Muscle layer of duodenum (tissue), 2 donors: ENCODE data around the gene RCAN3.
"Not testable (repeated sequence)": the region's sequence is repeated elsewhere in the genome, so short reads cannot be mapped to it uniquely, and the experiment has no call there.

Experiments
- H3K27ac ChIP-seq: one replicate; pipeline ENCODE4 v1.7.0; 2013; ENCODE audit warnings: mild to moderate bottlenecking, low read length
- H3K27me3 ChIP-seq: one replicate; pipeline ENCODE4 v1.7.0; 2013; ENCODE audit warnings: low read depth, mild to moderate bottlenecking, control low read depth, low read length
- H3K36me3 ChIP-seq, 2 donors: one replicate each; pipeline ENCODE4 v1.7.0; 2013; ENCODE audit warnings: low read length in 2 of 2, control low read depth in 1 of 2, mild to moderate bottlenecking in 1 of 2; ENCODE audit not compliant: insufficient read depth in 2 of 2, control insufficient read depth in 1 of 2
- H3K4me1 ChIP-seq, 2 donors: one replicate each; pipeline ENCODE4 v1.7.0; 2013; ENCODE audit warnings: low read length in 2 of 2, mild to moderate bottlenecking in 2 of 2, control low read depth in 1 of 2, moderate library complexity in 1 of 2; ENCODE audit not compliant: insufficient read depth in 2 of 2, control insufficient read depth in 1 of 2
- H3K4me3 ChIP-seq, 2 donors: one replicate each; pipeline ENCODE4 v1.7.0; 2013; ENCODE audit warnings: low read length in 2 of 2, low read depth in 1 of 2, mild to moderate bottlenecking in 1 of 2
- H3K9me3 ChIP-seq, 2 donors: one replicate each; pipeline ENCODE4 v1.7.0; 2013; ENCODE audit warnings: low read length in 2 of 2, control low read depth in 1 of 2, mild to moderate bottlenecking in 1 of 2; ENCODE audit not compliant: control insufficient read depth in 1 of 2
- donor health status: healthy.

The RCAN3 gene

DNA sequence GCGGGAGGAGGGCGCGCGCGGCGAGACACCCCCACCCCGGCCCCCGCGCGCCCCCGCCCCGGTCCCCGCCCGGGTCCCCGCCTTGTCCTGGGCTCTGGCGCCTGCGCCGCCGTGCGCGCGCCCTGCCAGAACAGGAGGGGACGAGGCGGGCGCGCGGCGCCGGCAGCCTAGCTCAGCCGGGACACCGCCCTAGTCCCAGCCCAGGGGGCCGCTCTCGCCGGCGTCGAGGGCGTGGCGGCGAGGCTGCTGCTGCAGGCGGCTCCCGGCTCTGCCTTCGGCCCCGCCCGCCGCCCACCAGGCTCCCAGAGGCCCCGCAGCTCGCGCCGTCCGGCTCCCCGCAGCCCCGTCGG lies at the start of gene RCAN3:
Gene RCAN3 (plus strand): TSS at position 128 of the 350 bp plus-strand sequence. CDS start 11,537 bp downstream, outside the sequence.
- peaks cover 0 to 5% of the 10 kb centered on the region in 2 donors for H3K4me1 ChIP-seq
- H3K27me3 ChIP-seq: no peaks in the 10 kb centered on the region
- no peaks in the 10 kb centered on the region for H3K36me3 ChIP-seq
- H3K4me3 ChIP-seq: peak within 1 kb of the TSS; percentile 61 to 77
- no peaks in the 10 kb centered on the region for H3K9me3 ChIP-seq
- peak within 1 kb of the TSS; percentile 67 for H3K27ac ChIP-seq

- Histone ChIP-seq H3K4me3 (no peak overlapping the region), H3K27ac (no peak overlapping the region), H3K4me1 (no peaks in the 10 kb centered on the region), H3K36me3 (peaks cover 36 to 72% of the 10 kb centered on the region in 2 donors), H3K27me3 (no peaks in the 10 kb centered on the region), H3K9me3 (no peaks in the 10 kb centered on the region)
Measured at GRCh38 chr1:24452922-24453485, 49.6 kb upstream of the RCAN3 start.

GRCh38 chr1:24454673-24455072 lies 48.0 kb upstream of the RCAN3 start:
- Histone ChIP-seq H3K27ac (no peak overlapping the region), H3K4me3 (no peak overlapping the region), H3K36me3 (peaks cover 38 to 81% of the 10 kb centered on the region in 2 donors), H3K4me1 (no peaks in the 10 kb centered on the region), H3K9me3 (no peaks in the 10 kb centered on the region), H3K27me3 (no peaks in the 10 kb centered on the region)

- Histone ChIP-seq H3K36me3 (peaks cover 39 to 86% of the 10 kb centered on the region in 2 donors), H3K27ac (no peak overlapping the region), H3K27me3 (no peaks in the 10 kb centered on the region), H3K9me3 (no peaks in the 10 kb centered on the region), H3K4me3 (no peak overlapping the region), H3K4me1 (no peaks in the 10 kb centered on the region)
Measured at GRCh38 chr1:24455272-24455671, 47.4 kb upstream of the RCAN3 start.

DNA sequence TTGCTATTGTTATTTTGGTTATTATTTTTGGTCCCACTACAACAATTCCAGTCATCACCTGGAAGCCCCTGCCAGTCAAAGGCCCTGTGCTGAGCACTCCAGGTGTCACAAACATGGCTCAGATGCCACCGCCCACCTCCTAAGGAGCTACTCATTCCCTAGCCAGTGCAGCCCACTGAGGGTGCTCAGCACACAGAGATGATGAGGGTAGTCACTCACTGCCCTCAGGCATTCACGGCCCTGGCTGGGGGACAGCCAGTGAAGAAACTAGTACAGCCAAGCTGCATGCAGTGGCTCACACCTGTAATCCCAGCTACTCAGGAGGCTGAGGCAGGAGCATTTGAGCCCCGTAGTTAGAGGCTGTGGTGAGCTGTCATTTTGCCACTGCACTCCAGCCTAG lies 44.8 kb upstream of the RCAN3 start:
- Histone ChIP-seq H3K27ac (no peak overlapping the region), H3K27me3 (no peaks in the 10 kb centered on the region), H3K4me1 (no peaks in the 10 kb centered on the region), H3K4me3 (no peak overlapping the region), H3K9me3 (no peaks in the 10 kb centered on the region), H3K36me3 (peaks cover 35 to 75% of the 10 kb centered on the region in 2 donors)

DNA sequence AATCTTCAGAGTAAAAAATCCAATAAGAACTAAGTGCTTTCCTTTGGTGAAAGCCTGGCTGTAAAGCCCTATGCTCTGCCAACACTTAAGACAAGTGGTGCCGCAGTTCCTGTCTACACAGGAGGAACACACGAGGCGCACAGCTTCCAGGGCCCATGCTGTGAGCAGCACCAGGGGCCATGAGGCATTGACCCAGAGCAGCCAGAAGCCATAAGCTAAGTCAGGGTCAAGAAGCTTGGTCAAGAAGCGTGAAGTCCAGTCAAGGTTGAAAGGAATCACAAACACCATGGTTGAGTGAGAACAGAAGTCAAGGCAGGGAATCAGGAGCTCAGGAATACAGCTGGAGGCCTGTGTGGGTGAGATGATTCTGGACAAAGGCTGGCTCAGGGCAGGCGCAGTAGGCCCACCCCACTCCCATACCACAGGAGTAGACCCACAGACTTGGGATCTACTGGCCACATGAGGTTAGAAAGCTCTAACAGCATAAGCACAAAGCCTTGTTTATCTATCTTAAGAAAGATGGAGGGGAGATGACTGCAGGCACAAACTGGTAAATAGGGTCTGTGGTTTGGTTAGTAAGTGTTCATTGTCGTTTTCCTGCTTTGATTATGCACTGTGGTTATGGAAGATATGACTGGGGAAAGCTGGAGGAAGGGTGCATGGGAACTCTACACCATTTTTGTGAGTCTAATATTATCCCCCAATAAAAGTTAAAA lies 42.9 kb upstream of the RCAN3 start:
- Histone ChIP-seq H3K4me1 (no peaks in the 10 kb centered on the region), H3K4me3 (no peak overlapping the region), H3K9me3 (no peaks in the 10 kb centered on the region), H3K27ac (no peak overlapping the region), H3K36me3 (peaks cover 41 to 71% of the 10 kb centered on the region in 2 donors), H3K27me3 (no peaks in the 10 kb centered on the region)

DNA sequence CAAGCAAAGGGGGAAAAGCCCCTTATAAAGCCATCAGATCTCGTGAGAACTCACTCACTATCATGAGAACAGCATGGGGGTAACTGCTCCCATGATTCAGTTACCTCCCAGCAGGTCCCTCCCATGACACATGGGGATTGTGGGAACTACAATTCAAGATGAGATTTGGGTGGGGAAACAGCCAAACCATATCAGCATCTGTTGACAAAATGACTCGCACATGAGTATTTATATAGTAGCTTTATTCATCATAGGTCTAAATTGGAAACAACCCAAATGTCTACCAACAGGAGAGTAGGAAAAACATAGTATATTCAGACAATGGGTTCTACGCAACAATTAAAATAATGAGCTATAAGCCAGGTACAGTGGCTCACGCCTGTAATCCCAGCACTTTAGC lies 40.5 kb upstream of the RCAN3 start:
- H3K4me3 ChIP-seq, H3K27me3 ChIP-seq, H3K4me1 ChIP-seq, H3K27ac ChIP-seq, H3K9me3 ChIP-seq: not testable (repeated sequence)
- H3K36me3 ChIP-seq: peaks cover 39 to 68% of the 10 kb centered on the region in 2 donors

DNA sequence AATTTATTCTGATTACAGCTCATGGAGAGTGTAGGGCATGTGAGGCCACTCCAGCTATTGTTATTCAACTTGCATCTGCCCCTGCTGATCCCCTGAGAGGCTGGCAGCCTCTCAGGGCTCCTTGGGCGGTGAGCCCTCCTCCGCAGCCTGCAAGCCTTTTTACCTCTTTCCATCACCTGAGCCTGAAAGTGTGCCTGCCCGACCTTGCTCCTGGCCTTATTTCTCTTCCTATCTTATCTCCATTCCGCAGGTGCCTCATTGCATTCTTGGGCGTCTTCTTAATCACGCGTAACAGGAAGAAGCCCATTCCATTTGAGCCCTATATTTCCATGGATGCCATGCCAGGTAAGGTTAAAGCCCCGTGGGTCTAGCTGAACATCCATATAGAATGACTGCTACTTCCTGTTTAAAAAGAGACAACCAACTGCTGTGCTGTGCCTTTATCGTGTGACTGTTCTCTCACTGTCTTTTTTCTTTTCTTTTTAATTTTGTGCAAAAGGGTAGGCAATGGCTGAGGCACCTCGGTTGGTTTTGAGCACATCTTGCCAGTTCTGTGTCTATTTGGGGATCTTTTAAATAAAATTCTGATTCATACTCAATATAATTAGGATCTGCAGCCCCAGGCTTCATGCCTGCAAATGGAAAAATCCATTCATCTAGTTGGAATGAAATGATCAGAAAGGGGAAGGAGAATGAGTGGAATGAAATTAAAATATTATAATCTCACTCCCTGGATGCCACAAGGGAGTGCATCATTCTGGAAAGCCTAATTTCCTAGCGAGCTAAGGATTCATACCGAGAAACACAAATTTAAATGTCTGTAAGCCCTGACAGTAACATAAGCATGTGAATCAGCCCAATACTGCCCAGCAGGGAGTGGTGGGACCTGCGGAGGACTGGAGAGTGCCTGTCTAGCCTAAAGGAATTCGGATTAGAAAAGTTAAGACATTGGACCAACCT lies 38.6 kb upstream of the RCAN3 start:
- no peaks in the 10 kb centered on the region for H3K9me3 ChIP-seq
- H3K36me3 ChIP-seq: peaks cover 22 to 59% of the 10 kb centered on the region in 2 donors
- no peaks in the 10 kb centered on the region for H3K4me1 ChIP-seq
- no peaks in the 10 kb centered on the region for H3K27me3 ChIP-seq
- no peak overlapping the region for H3K27ac ChIP-seq
- no peak overlapping the region for H3K4me3 ChIP-seq

DNA sequence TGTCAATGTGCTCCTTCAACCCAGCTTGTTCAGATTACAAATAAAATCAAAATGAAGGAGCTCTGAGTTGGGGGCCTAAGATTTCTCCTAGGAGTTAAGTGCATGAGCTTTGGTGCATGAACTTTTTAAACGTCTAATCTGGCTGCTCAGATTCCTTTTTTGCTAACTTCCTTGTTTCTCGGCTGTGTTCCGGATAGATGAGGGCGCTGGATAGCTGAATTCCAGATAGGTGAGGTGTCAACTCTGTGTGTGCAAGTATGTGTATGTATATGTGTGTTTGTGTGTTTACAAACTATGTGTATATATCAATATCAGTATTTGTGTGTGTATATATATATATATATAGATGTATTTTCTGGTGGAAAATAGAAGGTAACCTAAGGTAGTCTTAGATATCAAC lies 37.5 kb upstream of the RCAN3 start:
- Histone ChIP-seq H3K27me3 (no peaks in the 10 kb centered on the region), H3K27ac (no peak overlapping the region), H3K9me3 (no peaks in the 10 kb centered on the region), H3K36me3 (peaks cover 20 to 59% of the 10 kb centered on the region in 2 donors), H3K4me3 (no peak overlapping the region), H3K4me1 (no peaks in the 10 kb centered on the region)

DNA sequence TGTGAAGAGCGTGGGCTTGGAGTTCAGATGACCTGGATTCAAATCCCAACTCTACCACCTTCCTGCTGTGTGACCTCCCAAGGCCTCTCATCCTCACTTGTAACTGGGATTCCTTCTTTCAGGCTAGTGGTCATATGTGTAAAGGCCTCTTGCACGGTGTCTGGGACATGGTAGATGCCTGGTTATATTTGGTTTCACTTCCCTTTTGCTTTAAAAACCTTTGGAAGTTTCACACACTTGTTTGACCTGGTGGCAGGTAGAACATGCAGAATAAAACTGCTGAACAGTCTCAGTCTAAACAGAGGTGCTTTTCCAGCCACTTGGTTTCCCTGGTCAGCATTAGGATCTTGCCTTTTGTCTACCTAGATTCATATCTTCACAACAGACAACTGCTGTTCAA lies 37.0 kb upstream of the RCAN3 start:
- Histone ChIP-seq H3K4me3 (no peak overlapping the region), H3K27ac (no peak overlapping the region), H3K4me1 (no peaks in the 10 kb centered on the region), H3K9me3 (no peaks in the 10 kb centered on the region), H3K27me3 (no peaks in the 10 kb centered on the region), H3K36me3 (peaks cover 16 to 56% of the 10 kb centered on the region in 2 donors)

DNA sequence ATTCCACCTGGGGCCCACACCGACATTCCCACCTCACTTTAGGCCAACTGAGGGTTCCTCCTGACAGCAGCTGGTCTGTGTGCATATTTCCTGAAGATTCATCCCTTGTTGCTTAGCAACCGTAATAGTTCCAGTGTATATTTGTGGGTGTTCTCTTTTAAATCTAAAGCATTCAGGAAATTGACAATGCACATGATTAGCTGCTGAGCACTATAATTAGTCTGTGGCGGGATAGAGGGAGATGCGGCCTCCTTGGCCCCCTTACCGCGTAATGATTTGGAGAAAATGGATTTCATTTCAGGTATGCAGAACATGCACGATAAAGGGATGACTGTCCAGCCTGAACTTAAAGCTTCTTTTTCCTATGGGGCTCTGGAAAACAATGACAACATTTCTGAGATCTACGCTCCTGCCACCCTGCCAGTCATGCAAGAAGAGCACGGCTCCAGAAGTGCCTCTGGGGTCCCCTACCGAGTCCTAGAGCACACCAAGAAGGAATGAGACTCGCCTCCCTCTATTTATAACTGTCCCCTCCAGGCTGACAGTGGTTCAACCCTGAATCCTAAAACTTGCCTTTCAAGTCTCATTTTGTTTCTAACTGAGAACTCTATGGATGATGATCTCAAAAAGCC lies 33.8 kb upstream of the RCAN3 start:
- Histone ChIP-seq H3K36me3 (peaks cover 9 to 48% of the 10 kb centered on the region in 2 donors), H3K9me3 (no peaks in the 10 kb centered on the region), H3K27ac (no peak overlapping the region), H3K4me3 (no peak overlapping the region), H3K4me1 (no peaks in the 10 kb centered on the region), H3K27me3 (no peaks in the 10 kb centered on the region)
